Iris pigment epithelial cell (primary cell): ENCODE results near the gene SCYGR2.
"Not testable (repeated sequence)": the region's sequence is repeated elsewhere in the genome, so short reads cannot be mapped to it uniquely, and the experiment has no call there.

Experiments used
- DNase-seq: peaks from one replicate; pipeline ENCODE4 v3.0.0-alpha.2; 2011; ENCODE audit warnings: low read depth

The SCYGR2 gene, protein sequence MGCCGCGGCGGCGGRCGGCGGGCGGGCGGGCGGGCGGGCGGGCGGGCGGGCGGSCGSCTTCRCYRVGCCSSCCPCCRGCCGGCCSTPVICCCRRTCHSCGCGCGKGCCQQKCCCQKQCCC

DNA sequence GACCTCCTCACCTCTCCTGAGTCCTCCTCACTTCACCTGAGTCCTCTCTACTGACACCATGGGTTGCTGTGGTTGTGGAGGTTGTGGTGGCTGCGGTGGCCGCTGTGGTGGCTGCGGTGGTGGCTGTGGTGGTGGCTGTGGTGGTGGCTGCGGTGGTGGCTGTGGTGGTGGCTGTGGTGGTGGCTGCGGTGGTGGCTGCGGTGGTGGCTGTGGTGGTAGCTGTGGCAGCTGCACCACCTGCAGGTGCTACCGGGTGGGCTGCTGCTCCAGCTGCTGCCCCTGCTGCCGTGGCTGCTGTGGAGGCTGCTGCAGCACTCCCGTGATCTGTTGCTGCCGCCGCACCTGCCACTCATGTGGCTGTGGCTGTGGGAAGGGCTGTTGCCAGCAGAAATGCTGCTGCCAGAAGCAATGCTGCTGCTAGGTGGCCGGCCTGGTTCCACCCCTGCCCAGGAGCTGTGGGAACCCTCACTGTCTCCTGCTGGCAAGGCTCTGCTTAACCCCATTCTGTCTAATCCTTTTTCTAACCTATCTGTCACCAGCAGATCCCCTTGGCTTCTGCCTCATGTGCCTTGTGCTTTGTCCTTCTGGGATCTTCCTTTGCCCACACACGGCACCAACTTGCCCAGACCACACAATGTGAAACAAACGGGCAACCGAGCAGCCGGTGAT lies at the start of gene SCYGR2:
Gene SCYGR2 (plus strand): TSS at position 59 of the 669 bp plus-strand sequence. CDS start 0 bp downstream, at position 59.
- not testable (repeated sequence) for DNase-seq

DNA sequence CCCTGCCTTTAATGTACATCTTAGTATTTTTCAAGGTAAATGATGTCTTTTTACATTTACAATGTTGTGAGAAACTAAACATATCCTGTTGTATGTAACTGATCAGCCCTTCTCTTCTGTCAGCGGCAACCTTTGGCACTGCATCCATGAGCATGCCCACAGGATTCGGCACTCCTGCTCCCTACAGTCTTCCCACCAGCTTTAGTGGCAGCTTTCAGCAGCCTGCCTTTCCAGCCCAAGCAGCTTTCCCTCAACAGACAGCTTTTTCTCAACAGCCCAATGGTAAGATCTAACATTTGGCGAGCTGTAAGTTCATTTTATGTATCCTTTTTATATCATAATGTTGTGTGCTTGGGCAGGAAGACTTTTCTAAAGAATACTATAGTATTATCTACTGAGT lies 46.9 kb upstream of the SCYGR2 start:
- no peak for DNase-seq

DNA sequence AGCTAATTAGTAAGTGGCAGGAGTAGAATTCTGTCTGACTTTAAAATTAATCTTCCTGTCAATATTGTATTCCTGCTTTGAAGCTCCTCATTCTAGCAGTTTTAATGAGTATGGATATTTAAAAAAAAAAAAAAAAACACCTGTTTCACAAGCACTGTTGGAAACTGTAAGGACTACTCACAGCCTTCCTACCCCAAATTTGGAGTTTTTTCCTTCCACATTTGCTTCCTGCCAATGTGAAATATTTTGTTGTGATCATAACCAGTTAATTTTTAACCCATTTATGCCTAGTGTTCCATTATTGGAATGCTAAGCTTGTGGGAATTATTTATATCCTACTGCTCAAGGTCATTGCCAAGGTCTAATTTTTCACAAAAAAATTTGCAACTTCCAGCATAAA lies 36.1 kb upstream of the SCYGR2 start:
- DNase-seq = no peak

DNA sequence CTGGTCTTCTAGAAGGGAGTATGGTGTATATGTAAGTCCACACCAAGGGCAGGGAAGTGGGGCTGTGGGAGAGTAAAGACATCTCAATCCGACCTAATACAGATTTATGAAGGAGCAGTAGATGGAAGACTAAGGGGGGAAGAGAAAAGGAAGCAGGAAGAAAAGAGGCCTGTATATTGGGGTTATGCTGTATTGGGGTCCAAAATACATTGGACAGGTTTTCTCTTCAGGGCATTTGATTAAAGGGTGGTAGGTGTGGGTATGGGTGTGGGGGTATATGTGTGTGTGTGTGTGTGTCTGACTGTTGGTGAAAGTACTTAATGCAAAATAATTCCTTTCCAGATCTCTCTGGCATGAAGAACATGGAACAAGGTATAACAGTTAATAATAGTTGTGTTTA lies 33.6 kb upstream of the SCYGR2 start:
- no peak for DNase-seq

DNA sequence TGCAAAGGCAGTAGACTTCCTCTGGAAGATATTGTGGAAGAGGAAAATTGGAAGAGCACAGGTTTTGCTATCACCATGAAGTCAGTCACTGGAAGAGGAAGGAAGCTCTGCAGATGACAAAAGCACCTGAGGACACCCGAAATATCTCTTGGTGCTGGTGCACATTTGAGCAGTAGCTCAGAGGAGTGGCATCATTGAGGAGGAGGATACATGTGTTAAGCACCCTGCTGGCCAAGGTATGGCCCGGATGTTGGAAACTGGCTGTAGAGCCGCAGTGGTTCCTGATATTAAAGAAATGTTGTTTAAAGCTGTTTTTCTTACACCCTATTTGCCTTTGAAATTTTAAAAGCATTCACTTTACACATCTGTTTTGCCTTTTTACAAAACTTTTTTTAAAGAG lies 32.7 kb upstream of the SCYGR2 start:
- DNase-seq = no peak

DNA sequence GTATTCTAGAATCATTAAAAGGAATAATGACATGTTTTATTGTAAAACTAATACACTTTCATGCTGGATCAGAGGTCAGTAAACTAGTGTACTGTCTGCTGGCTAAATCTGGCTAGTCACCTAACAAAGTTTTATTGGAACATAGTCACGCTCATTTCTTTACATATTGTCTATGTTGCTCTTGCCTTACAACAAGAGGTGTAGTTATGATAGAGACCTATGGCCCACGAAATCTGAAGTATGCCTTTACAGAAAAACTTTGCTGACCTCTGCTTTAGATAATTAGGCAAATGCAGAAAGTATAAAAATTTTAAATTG lies 29.9 kb upstream of the SCYGR2 start:
- DNase-seq = no peak

DNA sequence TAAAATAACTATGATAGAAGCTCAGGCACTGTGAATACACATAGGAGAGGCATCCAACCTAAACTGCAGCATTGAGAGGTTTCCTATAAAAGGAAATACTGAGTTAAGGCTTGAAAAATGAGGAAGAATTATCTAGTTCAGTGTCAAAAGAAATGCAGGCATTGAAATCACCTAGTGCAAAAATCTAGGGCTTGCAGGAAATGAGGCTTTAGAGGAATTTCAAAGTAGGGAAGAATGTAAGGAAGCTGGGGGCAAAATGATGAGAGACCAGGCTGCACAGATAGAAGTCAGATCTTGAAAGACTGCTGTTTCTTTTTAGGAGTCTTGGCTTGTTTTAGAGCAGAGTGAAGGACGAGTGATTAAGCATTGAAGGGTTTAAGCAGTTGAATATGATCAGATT lies 28.1 kb upstream of the SCYGR2 start:
- no peak for DNase-seq

DNA sequence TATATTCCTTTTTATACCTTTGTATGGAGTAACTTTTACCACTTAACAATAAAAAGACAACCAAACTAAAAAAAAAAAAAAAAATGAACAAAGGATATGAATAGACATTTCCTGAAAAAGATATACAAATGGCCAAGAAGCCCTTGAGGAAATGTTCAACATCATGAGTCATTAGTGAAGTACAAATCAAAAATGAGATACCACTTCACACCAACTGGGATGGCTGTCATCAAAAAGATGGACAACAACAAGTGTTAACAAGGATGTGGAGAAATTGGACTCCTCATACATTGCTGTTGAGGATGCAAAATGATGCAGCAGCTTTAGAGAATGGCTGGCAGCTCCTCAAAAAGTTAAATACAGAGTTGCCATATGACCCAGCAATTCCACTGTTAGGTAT lies 22.6 kb upstream of the SCYGR2 start:
- DNase-seq = peak; percentile 32

DNA sequence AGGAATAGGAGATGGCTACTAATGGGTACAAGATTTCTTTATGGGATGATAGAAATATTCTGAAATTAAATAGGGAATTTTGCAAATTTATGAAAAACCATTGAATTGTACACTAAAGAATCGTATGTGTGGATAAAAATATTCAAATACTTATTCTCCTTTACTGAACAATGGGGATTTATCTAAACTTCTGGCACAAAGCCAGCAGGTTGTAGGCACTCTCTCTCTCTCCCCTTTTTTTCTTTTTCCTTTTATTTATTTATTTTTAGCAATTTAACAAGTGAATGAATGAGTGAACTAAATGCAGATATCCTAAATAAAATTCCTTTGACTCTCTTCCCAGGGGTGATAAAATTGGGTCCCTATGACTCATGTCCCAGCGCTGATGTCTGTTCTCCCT lies 21.9 kb upstream of the SCYGR2 start:
- no peak for DNase-seq

DNA sequence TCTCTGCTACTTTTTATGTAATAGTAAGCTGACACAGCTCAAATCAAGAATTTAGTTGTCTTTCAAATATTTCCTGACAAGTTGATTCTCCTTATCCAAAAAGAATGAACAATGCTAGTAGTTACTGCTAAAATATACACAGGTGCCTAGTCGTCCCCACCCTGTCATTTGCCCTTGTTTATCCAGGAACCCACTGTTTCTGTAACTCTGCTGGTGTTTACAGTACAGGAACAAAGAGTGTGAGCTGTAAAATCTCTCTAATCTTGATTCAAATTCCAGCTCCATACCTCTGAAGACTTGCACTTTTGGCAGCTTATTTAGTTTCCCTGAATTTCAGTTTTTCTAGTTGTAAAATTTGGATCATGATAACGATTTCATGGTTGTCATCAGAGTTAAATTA lies 21.1 kb upstream of the SCYGR2 start:
- DNase-seq = no peak

DNA sequence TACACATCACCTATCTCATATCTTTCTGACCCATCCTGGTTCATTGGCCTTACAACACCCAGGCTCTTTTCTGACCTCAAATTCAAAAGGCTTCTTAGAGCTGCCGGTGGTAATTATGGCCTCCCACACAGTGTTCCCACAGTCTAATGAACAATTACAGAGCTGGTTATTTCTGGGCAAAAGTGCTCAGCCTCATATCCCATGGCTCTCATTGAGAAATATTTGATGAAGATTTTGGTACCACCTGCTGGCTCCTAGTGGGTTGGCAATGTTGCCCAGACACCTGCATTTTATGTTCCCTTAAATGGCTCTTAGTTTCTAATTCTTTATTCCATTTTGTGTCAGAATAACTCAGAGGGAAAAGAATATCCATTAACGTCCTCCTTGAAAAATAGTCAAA lies 20.1 kb upstream of the SCYGR2 start:
- DNase-seq = no peak

DNA sequence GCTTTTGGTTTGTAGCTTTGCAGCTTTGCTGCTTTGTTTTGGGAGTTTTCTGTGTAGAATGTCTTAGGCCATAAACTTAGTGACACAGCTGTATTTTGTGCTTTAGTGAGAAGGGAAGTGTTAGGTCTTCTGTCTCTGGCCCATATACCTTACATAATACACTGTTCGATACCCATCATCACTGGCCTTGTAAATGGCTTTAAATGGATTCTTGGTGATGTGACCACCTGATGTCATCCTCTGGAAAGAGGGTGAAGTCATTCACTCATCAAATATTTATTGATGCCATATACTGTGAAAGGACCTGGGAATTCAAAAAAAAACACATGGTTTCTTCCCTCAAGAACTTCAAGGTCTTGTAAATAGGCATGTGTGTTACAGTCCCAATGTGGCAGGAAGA lies 18.9 kb upstream of the SCYGR2 start:
- no peak for DNase-seq

DNA sequence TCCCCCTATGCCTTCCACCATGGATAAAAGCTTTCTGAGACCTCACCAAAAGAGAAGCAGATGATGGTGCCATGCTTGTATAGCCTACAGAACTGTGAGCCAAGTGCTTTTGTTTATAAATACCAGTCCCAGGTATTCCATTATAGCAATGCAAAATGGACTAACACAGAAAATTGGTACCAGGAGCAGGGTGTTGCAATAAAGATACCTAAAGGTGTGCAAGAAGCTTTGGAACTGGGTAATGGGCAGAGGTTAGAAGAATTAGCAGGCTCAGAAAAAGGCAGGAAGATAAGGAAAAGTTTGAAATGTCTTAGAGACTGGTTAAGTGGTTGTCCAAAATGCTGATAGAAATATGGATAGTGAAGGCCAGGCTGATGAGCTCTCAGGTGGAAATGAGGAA lies 16.3 kb upstream of the SCYGR2 start:
- no peak for DNase-seq

DNA sequence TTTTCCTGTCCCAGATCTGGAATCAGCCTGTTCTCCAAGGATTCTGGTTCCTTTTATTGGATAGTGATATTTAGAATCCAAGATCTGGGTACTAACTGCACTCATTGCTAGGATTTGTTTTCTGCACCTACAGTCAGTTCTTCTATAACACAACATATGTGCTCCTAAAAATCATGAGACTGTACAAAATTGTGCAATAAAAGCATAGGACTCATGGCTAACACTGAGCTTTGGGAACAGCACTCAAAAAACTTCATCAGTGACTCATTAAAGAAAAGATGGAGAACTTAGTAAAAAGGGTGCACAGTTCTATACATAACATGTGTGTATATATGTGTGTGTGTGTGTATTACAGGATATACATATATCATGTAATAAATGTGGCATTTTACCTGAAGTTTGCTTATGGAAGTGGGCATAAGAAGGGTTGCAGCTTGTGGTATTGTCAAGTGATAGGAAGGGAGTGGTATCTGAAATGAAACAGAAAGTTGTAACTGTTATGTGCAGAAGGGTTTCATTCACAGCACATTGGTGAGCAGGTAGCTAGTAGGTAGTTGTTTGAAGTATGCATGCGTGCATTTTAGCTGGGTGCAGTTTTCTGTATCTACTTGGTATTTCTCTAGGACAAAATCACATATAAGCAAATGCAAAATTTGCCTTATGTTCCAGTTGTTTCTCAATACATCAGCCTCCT lies 5.9 kb upstream of the SCYGR2 start:
- DNase-seq = no peak

DNA sequence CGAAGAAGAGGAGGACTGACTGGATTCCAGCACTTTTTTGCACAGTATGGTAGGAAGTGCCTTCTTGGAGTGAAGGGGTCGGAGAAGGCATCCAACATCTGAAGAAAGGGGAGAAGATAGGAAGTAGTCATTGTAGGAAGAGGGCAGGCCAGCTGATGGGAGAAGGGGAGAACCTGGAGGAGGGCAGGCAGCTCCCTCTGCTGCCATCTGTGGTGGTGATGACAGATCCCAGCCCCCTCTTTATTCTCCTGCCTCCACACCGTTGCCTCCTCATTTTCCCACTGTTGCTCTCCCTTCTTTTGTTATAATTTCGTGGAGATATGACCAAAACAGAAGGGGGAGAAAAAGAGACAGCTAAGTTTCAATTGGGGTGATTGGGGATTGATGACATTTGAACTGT lies 2.9 kb upstream of the SCYGR2 start:
- DNase-seq = no peak

DNA sequence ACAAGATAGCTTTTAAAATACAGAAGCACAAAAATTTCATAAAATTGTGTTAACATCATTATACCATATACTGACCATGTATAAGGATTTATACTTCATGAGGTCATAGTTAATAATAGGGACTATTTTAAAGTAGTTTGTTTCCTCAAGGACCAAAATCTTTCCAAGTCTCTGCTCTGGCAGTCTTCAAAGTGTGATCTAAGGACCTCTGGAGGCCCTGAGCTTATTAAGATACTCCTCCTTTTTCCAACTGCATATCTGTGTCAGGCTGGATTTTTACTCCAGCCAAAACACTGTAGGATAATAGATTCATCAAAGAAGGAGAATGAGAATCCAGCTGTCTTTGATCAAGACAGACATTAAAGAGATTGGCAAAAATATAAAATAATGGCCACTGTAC lies 1.7 kb upstream of the SCYGR2 start:
- DNase-seq = no peak

DNA sequence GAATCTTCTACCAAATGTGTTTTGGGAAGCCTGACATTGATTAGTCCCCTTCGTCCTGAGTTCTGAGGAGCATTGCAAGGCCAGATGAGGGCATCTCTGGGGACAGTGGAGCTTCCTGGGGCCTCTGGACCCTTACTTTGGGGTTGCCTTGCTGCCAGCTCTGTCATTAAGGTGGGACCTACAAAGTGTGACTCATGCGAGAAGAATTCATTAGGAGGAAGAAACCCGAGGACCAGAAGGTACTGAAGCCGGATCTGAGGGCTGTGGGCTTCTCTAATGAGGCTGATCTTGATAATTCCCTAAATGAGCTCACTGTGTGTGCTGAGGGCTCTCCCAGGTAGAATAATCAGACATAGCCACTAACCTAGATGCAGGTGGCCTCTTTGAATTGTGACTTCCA lies 695 bp upstream of the SCYGR2 start:
- no peak for DNase-seq

DNA sequence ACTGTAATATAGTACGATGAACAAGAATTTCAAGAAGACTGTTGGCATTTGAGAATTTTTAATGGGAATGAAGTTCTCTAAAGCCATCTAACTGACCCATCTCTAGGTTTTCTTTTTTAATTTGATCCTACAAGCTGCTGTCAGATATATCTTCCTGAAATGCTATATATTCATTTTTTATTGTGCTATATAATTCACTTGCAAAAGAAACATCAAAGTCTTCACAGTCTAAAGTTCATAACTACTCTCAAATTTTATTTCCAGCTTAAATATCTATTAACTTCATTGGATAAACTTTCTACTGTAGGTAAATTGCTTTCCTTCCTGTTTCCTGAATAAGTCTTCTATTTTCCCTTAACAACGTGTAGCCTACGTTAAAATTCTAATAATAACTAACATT lies 3.7 kb downstream of the SCYGR2 start:
- DNase-seq = no peak

DNA sequence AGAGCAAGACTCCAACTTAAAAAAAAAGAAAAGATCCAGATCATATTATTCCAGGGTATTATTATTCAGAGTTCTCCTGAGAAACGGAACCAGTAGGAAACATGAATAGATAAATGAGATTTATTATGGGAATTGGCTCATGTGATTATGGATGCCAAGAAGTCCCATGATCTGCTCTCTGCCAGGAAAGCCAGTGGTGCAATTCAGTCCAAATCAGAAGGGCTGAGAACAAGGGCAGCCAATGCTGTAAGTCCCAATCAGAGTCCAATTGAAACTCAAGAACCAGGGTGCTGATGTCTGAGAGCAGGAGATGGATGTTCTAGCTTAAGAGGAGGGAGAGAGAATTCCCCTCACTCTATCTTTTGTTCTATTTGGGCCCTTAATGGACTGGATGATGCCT lies 7.8 kb downstream of the SCYGR2 start:
- DNase-seq = no peak

DNA sequence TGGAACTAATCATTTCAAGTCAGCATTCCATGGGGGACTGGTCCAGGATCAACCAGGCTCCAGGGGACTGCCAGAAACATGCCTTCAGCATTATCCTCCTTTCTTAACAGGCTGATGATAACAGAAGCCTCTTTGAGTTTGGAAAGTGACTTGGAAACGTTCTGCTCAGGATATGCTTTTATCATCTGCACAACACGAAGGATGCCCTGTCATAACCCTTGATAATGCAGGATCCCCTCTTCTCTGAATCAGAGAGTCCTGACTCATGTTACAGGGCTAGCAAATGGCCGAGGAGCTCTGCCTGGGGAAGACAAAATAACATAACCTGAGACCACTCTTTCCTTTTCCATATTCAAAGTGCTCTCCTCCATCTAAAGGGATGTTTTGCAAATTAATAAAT lies 9.2 kb downstream of the SCYGR2 start:
- peak; percentile 47 for DNase-seq

DNA sequence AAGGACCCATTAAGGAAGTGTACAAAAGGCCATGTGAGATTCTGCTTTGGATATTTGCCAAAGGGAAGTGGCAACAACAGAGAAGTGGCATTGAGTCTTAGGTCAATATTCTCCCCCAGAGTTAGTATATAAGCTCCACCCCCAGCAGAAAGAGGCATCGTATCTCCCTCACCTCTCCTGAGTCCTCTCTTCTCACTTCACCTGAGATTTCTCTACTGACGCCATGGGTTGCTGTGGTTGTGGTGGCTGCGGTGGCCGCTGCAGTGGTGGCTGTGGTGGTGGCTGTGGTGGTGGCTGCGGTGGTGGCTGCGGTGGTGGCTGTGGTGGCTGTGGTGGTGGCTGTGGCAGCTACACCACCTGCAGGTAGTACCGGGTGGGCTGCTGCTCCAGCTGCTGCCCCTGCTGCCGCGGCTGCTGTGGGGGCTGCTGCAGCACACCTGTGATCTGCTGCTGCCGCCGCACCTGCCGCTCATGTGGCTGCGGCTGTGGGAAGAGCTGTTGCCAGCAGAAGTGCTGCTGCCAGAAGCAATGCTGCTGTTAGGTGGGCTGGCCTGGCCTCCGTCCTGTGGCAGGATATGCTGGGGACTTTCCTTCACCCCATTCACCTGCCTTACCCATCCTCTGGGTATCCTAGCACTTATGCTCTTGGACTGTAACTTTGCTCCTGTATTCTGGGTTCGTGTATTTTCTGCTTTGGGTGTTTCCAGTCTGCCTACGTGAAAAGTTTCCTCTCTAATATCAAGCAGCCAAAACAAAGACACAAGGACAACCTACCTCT lies 10.1 kb downstream of the SCYGR2 start:
- no peak for DNase-seq

DNA sequence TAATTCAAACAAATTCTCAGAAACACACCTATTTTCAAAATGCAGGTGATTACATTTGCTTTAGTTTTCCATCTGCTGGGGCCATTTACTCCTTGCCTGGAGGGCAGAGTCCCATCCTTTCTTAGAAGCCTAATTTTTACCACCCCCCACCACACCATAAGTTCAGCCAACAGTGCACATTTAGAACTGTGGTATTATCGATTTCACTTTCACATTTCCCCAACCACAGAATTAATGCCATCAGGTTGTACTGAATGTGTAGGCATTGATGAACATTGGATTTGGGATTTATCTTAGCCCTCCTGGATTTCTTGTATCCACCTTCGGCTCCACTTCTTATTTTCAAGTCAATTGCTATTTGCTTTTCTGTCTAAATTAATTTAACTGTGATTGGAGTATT lies 11.4 kb downstream of the SCYGR2 start:
- no peak for DNase-seq

DNA sequence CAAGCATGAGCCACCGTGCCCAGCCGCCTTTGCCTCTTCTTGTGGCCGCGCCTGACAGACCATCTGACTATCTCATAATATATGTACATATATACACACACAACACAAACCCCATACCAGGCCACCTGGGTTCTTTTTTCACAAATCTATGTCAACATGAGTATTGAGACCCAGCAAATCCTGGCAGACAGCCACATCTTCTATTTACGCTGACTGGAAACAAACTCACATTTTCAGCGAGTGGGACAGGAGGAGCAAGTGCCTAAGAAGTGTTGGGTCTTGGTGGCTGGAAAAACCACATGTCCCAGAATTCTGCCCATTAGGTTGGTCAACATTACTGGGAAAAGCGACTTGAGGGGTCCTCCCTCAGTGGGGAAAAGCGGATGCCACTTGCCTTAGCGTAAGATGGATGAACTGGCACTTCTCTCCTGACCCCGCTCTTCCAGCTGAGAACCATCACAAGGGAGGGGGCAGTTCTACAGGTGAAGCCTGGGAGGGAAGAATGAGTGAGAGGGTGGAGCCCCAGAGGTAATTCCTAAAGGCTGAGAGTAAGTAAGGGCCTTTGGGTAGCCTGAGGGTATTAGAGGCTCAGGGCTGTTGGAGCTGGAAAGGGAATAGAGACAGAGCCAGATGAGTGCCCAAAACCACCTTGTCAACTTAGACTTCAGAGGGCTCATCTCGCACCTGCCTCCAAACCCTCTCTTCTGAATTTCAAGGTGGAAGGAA lies 14.0 kb downstream of the SCYGR2 start:
- DNase-seq = no peak
